Measurements from ENCODE around the gene CEP295NL. TPM values are rescaled to one million over a fixed set of nuclear protein-coding genes. Genes with fewer than 3 reads are reported as not detected.
A peak's percentile ranks its signal among the peaks of the same experiment; 100 is the strongest.

The CEP295NL gene
- total RNA-seq, 2 experiments from 2014 or later, result not detected

GRCh38 chr17:78939615-78940014 lies 36.6 kb upstream of the CEP295NL start:
- peaks cover 1% of the 10 kb centered on the region for H3K4me1 Mint-ChIP-seq
- H3K4me3 Mint-ChIP-seq, result no peak overlapping the region
- no peaks in the 10 kb centered on the region for H3K36me3 Mint-ChIP-seq (ENCODE audit: low read depth)
- H3K9me3 Mint-ChIP-seq, result no peaks in the 10 kb centered on the region
- no peak for DNase-seq
- peaks cover 4% of the 10 kb centered on the region for H3K27me3 Mint-ChIP-seq
- CTCF ChIA-PET, result no interaction called here
- H3K27ac Mint-ChIP-seq, result no peak overlapping the region
- POLR2A ChIA-PET, result no interaction called here

- H3K27ac Mint-ChIP-seq, result no peak overlapping the region
- peaks cover 21% of the 10 kb centered on the region for H3K4me1 Mint-ChIP-seq
- no peaks in the 10 kb centered on the region for H3K9me3 Mint-ChIP-seq
- DNase-seq, result no peak
- peaks cover 4% of the 10 kb centered on the region for H3K27me3 Mint-ChIP-seq
- H3K36me3 Mint-ChIP-seq (ENCODE audit: low read depth), result no peaks in the 10 kb centered on the region
- ChIA-PET CTCF (no interaction called here), POLR2A (no interaction called here)
- no peak overlapping the region for H3K4me3 Mint-ChIP-seq
Observed at GRCh38 chr17:78937561-78937960, 34.6 kb upstream of the CEP295NL start.

GRCh38 chr17:78935419-78936323 lies 32.7 kb upstream of the CEP295NL start:
- no peaks in the 10 kb centered on the region for H3K36me3 Mint-ChIP-seq (ENCODE audit: low read depth)
- no peak overlapping the region for H3K4me3 Mint-ChIP-seq
- no peak for DNase-seq
- H3K27ac Mint-ChIP-seq, result no peak overlapping the region
- H3K27me3 Mint-ChIP-seq, result no peaks in the 10 kb centered on the region
- CTCF ChIA-PET, result no interaction called here
- peaks cover 29% of the 10 kb centered on the region for H3K4me1 Mint-ChIP-seq
- POLR2A ChIA-PET, result no interaction called here
- no peaks in the 10 kb centered on the region for H3K9me3 Mint-ChIP-seq

- Mint-ChIP-seq H3K36me3 (ENCODE audit: low read depth) (no peaks in the 10 kb centered on the region), H3K4me3 (no peak overlapping the region), H3K27me3 (no peaks in the 10 kb centered on the region), H3K9me3 (no peaks in the 10 kb centered on the region), H3K27ac (no peak overlapping the region), H3K4me1 (peaks cover 29% of the 10 kb centered on the region)
- POLR2A ChIA-PET, result no interaction called here
- no peak for DNase-seq
- CTCF ChIA-PET, result no interaction called here
Observed at GRCh38 chr17:78934681-78935418, 31.8 kb upstream of the CEP295NL start.

- no peak for DNase-seq
- POLR2A ChIA-PET, result interaction anchor here (1.2 kb wide), 1 partner anchor 18 kb away, joined by 5 read pairs; no protein-coding TSS in a partner anchor
- Mint-ChIP-seq H3K27me3 (peaks cover under 1% of the 10 kb centered on the region), H3K9me3 (no peaks in the 10 kb centered on the region), H3K4me1 (peaks cover 29% of the 10 kb centered on the region), H3K27ac (peak overlapping the region; percentile 76), H3K4me3 (no peak overlapping the region), H3K36me3 (ENCODE audit: low read depth) (no peaks in the 10 kb centered on the region)
- CTCF ChIA-PET, result interaction anchor here (1.0 to 1.5 kb wide), 2 partner anchors 37 to 68 kb away, joined by 3 read pairs; no protein-coding TSS in a partner anchor
Observed at GRCh38 chr17:78933959-78934568, 31.1 kb upstream of the CEP295NL start.

GRCh38 chr17:78933025-78933958 lies 30.3 kb upstream of the CEP295NL start:
- peak; percentile 83 for DNase-seq

GRCh38 chr17:78929908-78930775 lies 27.1 kb upstream of the CEP295NL start:
- H3K4me3 Mint-ChIP-seq, result no peak overlapping the region
- no peak overlapping the region for H3K27ac Mint-ChIP-seq
- CTCF ChIA-PET, result no interaction called here
- peaks cover 23% of the 10 kb centered on the region for H3K27me3 Mint-ChIP-seq
- H3K4me1 Mint-ChIP-seq, result peaks cover 29% of the 10 kb centered on the region
- POLR2A ChIA-PET, result no interaction called here
- no peaks in the 10 kb centered on the region for H3K36me3 Mint-ChIP-seq (ENCODE audit: low read depth)
- DNase-seq, result no peak
- H3K9me3 Mint-ChIP-seq, result no peaks in the 10 kb centered on the region

More at GRCh38 chr17:78933025-78933958, 30.3 kb upstream of the CEP295NL start:
- ChIA-PET POLR2A (interaction anchor here (1.2 kb wide), 1 partner anchor 17 kb away, joined by 5 read pairs; no protein-coding TSS in a partner anchor), CTCF (interaction anchor here (1.0 to 1.5 kb wide), 2 partner anchors 38 to 67 kb away, joined by 3 read pairs; no protein-coding TSS in a partner anchor)
- Mint-ChIP-seq H3K4me1 (peaks cover 29% of the 10 kb centered on the region), H3K27me3 (peaks cover 6% of the 10 kb centered on the region), H3K9me3 (no peaks in the 10 kb centered on the region), H3K4me3 (no peak overlapping the region), H3K36me3 (ENCODE audit: low read depth) (no peaks in the 10 kb centered on the region), H3K27ac (peak overlapping the region; percentile 76)

GRCh38 chr17:78925662-78926555 lies 22.9 kb upstream of the CEP295NL start:
- H3K4me3 Mint-ChIP-seq, result peak overlapping the region; percentile 21
- POLR2A ChIA-PET, result no interaction called here
- CTCF ChIA-PET, result interaction anchor here (0.7 kb wide), 1 partner anchor 193 kb away, joined by 5 read pairs; no protein-coding TSS in a partner anchor

GRCh38 chr17:78925234-78925633 lies 22.2 kb upstream of the CEP295NL start, which contains the start of gene TIMP2:
TIMP2 (minus strand) TSS chr17:78925387; CDS start chr17:78925088, 299 bp downstream.
- Mint-ChIP-seq H3K27ac (no peak within 1 kb of the TSS), H3K27me3 (peaks cover 35% of the 10 kb centered on the region), H3K4me3 (peak within 1 kb of the TSS; percentile 56), H3K4me1 (peaks cover 15% of the 10 kb centered on the region), H3K36me3 (ENCODE audit: low read depth) (no peaks in the 10 kb centered on the region), H3K9me3 (no peaks in the 10 kb centered on the region)
- CTCF ChIA-PET, result no interaction called here
- POLR2A ChIA-PET, result no interaction called here
- DNase-seq, result peak; percentile 71

More at GRCh38 chr17:78925662-78926555, 22.9 kb upstream of the CEP295NL start:
- Mint-ChIP-seq H3K9me3 (no peaks in the 10 kb centered on the region), H3K36me3 (ENCODE audit: low read depth) (no peaks in the 10 kb centered on the region), H3K4me1 (peaks cover 18% of the 10 kb centered on the region), H3K27me3 (peaks cover 35% of the 10 kb centered on the region), H3K27ac (no peak overlapping the region)
- no peak for DNase-seq

GRCh38 chr17:78924481-78925151 lies 21.6 kb upstream of the CEP295NL start:
- peaks cover 15% of the 10 kb centered on the region for H3K4me1 Mint-ChIP-seq
- H3K36me3 Mint-ChIP-seq (ENCODE audit: low read depth), result no peaks in the 10 kb centered on the region
- H3K4me3 Mint-ChIP-seq, result peak overlapping the region; percentile 56
- CTCF ChIA-PET, result no interaction called here
- no peak for DNase-seq
- no peak overlapping the region for H3K27ac Mint-ChIP-seq
- POLR2A ChIA-PET, result no interaction called here
- peaks cover 35% of the 10 kb centered on the region for H3K27me3 Mint-ChIP-seq
- H3K9me3 Mint-ChIP-seq, result no peaks in the 10 kb centered on the region

Data from activated CD4-positive, alpha-beta memory T cell treated with anti-CD3 and anti-CD28 coated beads, Interleukin-2, amount 10 ng/mL, durations not matched to agents 7 days and 5 days (primary cell).